Dedifferentiated amniotic fluid mesenchymal stem cell (primary cell): ENCODE measurements around the gene CSF2RB.
"Not testable (repeated sequence)": the region's sequence is repeated elsewhere in the genome, so short reads cannot be mapped to it uniquely, and the experiment has no call there.

ENCODE experiments used
- DNase-seq: peaks from one replicate; pipeline ENCODE4 v3.0.0-alpha.2; 2016; ENCODE audit errors: extremely low spot score

Gene CSF2RB

GRCh38 chr22:36966851-36967540 is 53.6 kb downstream of the CSF2RB start:
- DNase-seq: no peak

- no peak for DNase-seq
These were observed 55.0 kb downstream of the CSF2RB start for GRCh38 chr22:36968249-36968964.

GRCh38 chr22:36971341-36972125 is 58.1 kb downstream of the CSF2RB start:
- DNase-seq: no peak

DNA sequence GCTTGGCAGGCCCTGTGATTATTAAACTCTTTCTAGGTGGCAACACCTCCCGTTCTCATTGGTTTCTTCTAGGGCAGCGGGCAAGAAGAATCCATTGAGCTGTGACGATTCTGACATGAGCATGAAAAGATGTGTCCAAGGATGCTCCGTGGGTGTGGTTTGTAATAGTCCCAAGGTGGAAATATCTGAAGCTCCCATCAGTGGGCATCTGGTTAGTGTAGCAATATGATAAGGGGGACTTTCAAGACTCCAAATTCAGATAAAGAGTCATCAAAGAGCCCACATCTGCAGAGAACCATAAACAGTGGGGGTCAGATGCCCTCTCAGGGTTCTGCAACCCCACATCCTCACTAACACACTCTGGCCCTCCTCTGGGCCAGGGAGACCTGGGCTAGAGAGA is 63.2 kb downstream of the CSF2RB start:
- no peak for DNase-seq

DNA sequence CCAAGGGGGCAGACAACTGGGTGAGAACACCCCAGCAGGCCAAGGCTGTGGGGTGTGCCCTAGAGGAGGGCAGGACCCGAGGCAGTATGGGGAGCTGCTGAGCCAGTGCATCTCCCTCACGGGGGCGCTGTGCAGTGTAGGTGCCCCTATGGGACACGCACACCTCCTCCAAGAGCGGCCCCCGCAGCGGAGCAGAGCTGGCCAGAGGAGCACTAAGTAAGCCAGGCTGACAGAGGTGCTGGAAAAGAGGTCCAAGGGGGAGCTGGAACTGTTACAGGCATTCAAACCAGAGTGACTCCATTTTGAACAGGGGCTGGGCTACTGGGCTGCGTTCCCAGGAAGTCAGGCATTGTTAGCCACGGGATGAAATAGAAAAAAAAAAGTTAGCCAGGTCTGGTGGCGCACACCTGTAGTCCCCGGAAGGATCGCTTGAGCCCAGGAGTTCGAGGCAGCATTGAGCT is 64.0 kb downstream of the CSF2RB start:
- DNase-seq: no peak

DNA sequence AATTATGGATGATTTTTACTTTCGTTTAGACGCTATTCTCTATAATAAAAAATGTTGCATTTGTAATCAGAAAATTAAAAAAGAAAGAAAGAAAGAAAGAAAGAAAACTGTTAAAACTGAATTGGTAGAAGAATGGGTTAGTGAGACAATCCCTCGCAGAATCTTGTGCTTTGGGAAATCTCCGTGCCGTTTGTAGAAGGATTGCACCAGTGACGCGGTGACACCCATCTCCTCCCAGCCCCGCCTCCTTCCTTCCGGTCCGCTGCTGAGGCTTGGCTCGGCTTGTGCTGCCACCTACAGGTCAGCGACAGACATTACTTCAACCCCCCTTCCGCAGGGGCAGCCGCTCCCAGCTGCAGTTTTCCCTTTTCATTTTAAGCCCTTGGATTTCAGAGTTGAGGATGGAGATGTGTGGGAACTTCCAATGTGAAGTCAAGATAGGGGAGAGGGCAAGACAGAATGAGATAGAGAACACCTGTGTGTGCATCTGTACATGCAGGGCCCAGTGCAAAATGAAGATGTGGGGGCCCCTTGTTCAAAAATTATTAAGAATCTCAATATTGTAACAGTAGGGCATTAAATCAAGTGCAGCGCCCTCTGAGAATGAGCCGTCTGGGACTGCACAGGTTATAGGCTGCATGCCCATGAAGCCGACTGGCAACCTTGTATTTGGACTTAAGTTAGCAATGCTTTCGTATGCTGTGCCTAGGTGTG is 64.7 kb downstream of the CSF2RB start:
- DNase-seq: peak; percentile 90

DNA sequence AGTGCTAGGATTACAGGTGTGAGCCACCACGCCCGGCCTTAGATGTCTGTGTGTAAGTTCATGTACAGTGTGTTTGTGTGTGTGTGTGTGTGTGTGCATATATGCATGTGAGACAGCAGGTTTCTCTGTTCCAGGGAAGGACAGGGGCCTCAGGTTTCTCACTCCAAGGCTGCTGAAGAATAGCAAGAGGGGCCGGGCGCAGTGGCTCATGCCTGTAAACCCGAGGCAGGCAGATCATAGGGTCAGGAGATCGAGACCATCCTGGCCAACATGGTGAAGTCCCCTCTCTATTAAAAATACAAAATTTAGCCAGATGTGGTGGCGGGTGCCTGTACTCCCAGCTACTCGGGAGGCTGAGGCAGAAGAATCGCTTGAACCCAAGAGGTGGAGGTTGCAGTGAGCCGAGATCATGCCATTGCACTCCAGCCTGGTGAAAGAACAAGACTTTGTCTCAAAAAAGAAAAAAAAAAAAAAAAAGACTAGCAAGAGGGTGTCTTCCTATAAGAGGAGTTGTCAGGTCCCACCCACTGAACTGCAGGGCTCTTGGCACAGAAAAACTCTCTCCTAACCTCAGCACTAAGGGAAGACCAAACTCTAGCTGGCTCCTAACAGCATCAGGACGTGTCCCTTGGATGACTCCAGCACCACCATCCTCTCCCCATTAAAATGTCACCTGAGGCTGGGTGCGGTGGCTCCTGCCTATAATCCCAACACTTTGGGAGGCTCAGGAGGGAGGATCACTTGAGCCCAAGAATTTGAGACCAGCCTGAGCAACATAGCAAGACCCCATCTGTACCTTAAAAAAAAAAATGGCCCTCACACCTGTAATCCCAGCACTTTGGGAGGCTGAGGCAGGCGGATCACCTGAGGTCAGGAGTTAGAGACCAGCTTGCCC is 65.8 kb downstream of the CSF2RB start:
- no peak for DNase-seq

GRCh38 chr22:36981247-36981775 is 67.9 kb downstream of the CSF2RB start:
- DNase-seq: no peak

DNA sequence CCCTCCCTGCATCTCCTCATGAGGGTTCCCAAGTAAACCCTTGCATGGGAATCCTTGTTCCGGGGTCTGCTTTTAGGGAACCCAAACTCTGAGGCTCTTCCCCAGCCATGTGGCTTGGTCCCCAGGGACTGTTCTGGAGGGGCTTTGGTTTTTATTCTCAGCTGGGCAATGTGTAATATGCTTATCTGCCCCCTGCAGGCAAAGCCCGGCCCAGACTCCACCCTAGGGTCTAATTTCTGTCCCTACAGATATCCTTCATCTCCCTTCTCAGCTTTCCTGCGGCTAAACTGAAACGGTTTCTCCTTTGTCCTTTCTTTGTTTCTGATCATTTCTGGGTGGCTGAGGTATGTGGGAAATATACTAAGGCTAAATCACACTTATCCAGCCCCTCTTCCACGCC is 68.7 kb downstream of the CSF2RB start:
- no peak for DNase-seq

DNA sequence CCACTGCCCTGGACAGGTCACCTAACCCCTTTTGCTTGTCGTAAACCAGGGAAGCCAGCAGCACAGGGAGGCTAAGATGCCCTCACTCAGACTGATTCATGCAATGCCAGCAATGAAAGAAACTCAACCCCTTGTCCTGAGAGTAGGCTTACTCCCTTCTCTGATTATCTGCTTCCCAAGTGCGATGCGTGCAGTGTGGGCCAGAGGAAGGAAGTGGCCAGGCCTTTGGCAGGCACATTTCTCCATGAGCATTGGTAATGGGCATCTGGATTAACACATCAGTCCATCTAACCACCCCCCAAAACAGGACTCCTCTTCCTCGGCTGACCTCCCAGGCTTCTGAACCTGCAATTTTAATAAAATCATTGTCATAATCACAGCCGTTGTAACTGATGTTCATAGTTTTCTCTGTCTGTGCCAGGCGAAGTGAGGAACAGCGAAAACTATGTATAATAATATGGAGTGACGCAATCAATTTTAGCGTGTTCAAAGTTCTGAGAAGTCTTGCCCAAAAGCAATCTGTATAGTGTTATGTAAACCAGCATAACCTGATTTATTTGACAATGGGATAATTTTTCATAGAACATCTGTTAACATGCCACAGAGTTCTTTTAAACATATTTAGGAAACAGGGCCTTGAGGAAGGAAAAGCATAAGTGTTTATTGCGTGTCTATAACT is 71.9 kb downstream of the CSF2RB start:
- no peak for DNase-seq

GRCh38 chr22:36986242-36986821 is 72.9 kb downstream of the CSF2RB start:
- no peak for DNase-seq

- no peak for DNase-seq
These were observed 74.8 kb downstream of the CSF2RB start for GRCh38 chr22:36988075-36988832.

DNA sequence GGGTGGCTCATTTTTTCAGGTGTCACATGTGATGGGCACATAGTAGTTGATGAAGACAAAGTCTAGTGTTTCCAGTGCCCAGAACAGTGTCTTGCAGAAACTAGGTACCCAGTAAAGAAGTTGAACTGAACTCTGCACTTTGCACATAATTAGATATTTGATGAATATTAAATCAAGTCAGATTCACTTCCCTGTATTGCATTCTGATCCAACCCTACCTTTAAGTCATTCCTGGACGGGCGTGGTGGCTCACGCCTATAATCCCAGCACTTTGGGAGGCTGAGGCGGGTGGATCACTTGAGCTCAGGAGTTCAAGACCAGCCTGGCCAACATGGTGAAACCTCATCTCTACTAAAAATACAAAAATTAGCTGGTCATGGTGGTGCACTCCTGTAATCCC is 75.6 kb downstream of the CSF2RB start:
- not testable (repeated sequence) for DNase-seq
